ENCODE results near the gene PHAF1.
"Not testable (repeated sequence)": the region's sequence is repeated elsewhere in the genome, so short reads cannot be mapped to it uniquely, and the experiment has no call there.

Gene PHAF1

GRCh38 chr16:67120025-67120424, 10.3 kb downstream of the PHAF1 start:
- no peak for TF ChIP-seq CTCF (IDR thresholded peaks at IDR 0.05; ENCODE audit: low read depth, low read length)
- H3K9me3 ChIP-seq (ENCODE audit: severe bottlenecking) = no peaks in the 10 kb centered on the region
- no peak overlapping the region for H3K27ac ChIP-seq
- H3K27me3 ChIP-seq (ENCODE audit: insufficient read depth, low read depth, severe bottlenecking) = no peaks in the 10 kb centered on the region
- peaks cover 39% of the 10 kb centered on the region for H3K36me3 ChIP-seq
- H3K4me3 ChIP-seq (ENCODE audit: low read depth, low read length) = no peak overlapping the region
- DNase-seq = no peak

GRCh38 chr16:67122799-67123198, 13.1 kb downstream of the PHAF1 start:
- peak; percentile 35 for DNase-seq
- H3K36me3 ChIP-seq = peaks cover 46% of the 10 kb centered on the region
- not testable (repeated sequence) for H3K27ac ChIP-seq; H3K4me3 ChIP-seq (ENCODE audit: low read depth, low read length); H3K9me3 ChIP-seq (ENCODE audit: severe bottlenecking); H3K27me3 ChIP-seq (ENCODE audit: insufficient read depth, low read depth, severe bottlenecking)

DNA sequence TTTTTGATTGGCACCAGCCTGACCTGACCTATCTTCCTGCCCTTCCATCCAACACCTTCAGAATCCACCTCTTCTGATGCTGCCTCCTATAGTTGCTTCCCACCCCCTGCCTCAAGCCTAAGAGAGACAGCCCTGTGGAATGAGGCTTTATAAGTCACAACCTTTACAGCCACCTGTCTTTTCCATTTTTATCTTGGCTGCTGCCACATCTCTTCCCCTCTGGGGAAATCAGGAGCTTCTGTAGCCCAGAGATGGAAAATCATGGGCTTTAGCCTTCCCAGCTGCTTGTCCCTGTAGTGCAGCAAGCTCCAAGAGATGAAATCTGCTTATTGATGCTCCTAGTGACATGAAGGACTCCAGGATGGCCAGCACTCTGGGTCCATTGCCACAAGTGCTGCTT, 18.7 kb downstream of the PHAF1 start:
- DNase-seq = no peak
- TF ChIP-seq CTCF (IDR thresholded peaks at IDR 0.05; ENCODE audit: low read depth, low read length) = no peak
- Histone ChIP-seq H3K9me3 (ENCODE audit: severe bottlenecking) (no peaks in the 10 kb centered on the region), H3K36me3 (peaks cover 37% of the 10 kb centered on the region), H3K4me3 (ENCODE audit: low read depth, low read length) (no peak overlapping the region), H3K27ac (no peak overlapping the region), H3K27me3 (ENCODE audit: insufficient read depth, low read depth, severe bottlenecking) (no peaks in the 10 kb centered on the region)

GRCh38 chr16:67128887-67129286, 19.1 kb downstream of the PHAF1 start:
- DNase-seq = no peak
- Histone ChIP-seq H3K36me3 (peaks cover 36% of the 10 kb centered on the region), H3K27me3 (ENCODE audit: insufficient read depth, low read depth, severe bottlenecking) (no peaks in the 10 kb centered on the region), H3K9me3 (ENCODE audit: severe bottlenecking) (no peaks in the 10 kb centered on the region), H3K4me3 (ENCODE audit: low read depth, low read length) (no peak overlapping the region), H3K27ac (no peak overlapping the region)
- TF ChIP-seq CTCF (IDR thresholded peaks at IDR 0.05; ENCODE audit: low read depth, low read length) = no peak

DNA sequence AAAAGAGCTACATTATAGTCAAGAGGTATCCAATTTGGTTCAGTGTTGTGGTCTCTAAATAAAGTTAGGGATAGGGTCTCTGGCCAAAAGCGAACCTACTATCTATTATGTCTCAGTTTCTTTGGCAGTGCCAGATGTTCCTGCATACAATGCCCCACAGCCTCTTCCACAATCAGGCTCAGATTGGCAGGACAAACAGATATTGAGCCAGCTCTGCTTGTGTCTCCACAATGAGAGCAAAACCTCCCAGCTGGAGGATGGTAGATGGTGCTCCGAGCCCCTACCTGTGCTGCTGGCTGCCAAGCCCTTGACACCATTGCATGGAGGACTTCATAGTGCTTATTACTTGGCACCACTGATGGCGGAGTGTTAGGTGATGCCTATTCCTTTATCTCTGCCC, 19.7 kb downstream of the PHAF1 start:
- H3K27ac ChIP-seq = no peak overlapping the region

GRCh38 chr16:67137605-67138004, 27.9 kb downstream of the PHAF1 start:
- peak; percentile 66 for DNase-seq
- Histone ChIP-seq H3K36me3 (peaks cover 85% of the 10 kb centered on the region), H3K27ac (no peak overlapping the region), H3K4me3 (ENCODE audit: low read depth, low read length) (no peak overlapping the region), H3K27me3 (ENCODE audit: insufficient read depth, low read depth, severe bottlenecking) (no peaks in the 10 kb centered on the region), H3K9me3 (ENCODE audit: severe bottlenecking) (no peaks in the 10 kb centered on the region)
- no peak for TF ChIP-seq CTCF (IDR thresholded peaks at IDR 0.05; ENCODE audit: low read depth, low read length)

More for the DNA sequence above, 19.7 kb downstream of the PHAF1 start:
- H3K27me3 ChIP-seq (ENCODE audit: insufficient read depth, low read depth, severe bottlenecking) = no peaks in the 10 kb centered on the region
- H3K4me3 ChIP-seq (ENCODE audit: low read depth, low read length) = no peak overlapping the region
- no peak for DNase-seq
- H3K9me3 ChIP-seq (ENCODE audit: severe bottlenecking) = no peaks in the 10 kb centered on the region
- H3K36me3 ChIP-seq = peaks cover 36% of the 10 kb centered on the region
- TF ChIP-seq CTCF (IDR thresholded peaks at IDR 0.05; ENCODE audit: low read depth, low read length) = no peak

Data from WERI-Rb-1 (cell line).